Adrenal gland (tissue), 12 donors: ENCODE results near the gene FAHD1. TPM values are rescaled to one million over a fixed set of nuclear protein-coding genes. Genes with fewer than 3 reads are reported as not detected.

ENCODE experiments used
- DNase-seq, 7 donors: peaks; one replicate each; pipeline ENCODE4 v3.0.0-alpha.2; 2019 to 2020
- H3K27ac ChIP-seq, 5 donors: fragments of 200-600 bp; sonication (generic) in 4 of 5; 1 replicate in 3 of 5; 2 replicates in 2 of 5; pipeline versions ENCODE4 v1.5.1 to v1.8.0; 2016 to 2020; ENCODE audit warnings: mild to moderate bottlenecking in 1 of 5
- H3K27me3 ChIP-seq: fragments of 200-600 bp; 2 replicates; pipeline ENCODE4 v1.8.0; 2021
- H3K36me3 ChIP-seq, 2 donors: fragments of 200-600 bp; replicated peaks in 1 of 2; 1 replicate in 1 of 2; 2 replicates in 1 of 2; pipeline versions ENCODE4 v1.5.1 to v1.8.0; 2018 to 2022
- H3K4me1 ChIP-seq, 2 donors: fragments of 200-600 bp; replicated peaks in 1 of 2; 1 replicate in 1 of 2; 2 replicates in 1 of 2; pipeline versions ENCODE4 v1.5.1 to v1.8.0; 2018 to 2021
- H3K4me3 ChIP-seq, 4 donors: fragments of 200-600 bp; sonication (generic) in 3 of 4; one replicate each; pipeline ENCODE4 v1.5.1; 2016 to 2018
- H3K9me3 ChIP-seq, 3 donors: fragments of 200-600 bp; sonication (generic) in 1 of 3; replicated peaks in 1 of 3; 1 replicate in 2 of 3; 2 replicates in 1 of 3; pipeline versions ENCODE4 v1.5.1 to v1.8.0; 2016 to 2021
- POLR2A ChIP-seq, 2 donors: fragments of 450-650 bp; IDR thresholded peaks; one replicate each; pipeline ENCODE4 v1.6.1; 2017; ENCODE audit warnings: antibody characterized with exemption in 2 of 2, mild to moderate bottlenecking in 2 of 2, moderate library complexity in 1 of 2
- WGBS, 4 donors: extraction: QIAGEN DNeasy Blood & Tissue Kit in 2 of 4; methylation state at CpG; one replicate each; pipeline versions ENCODE4 v1.1.5 to v1.1.7; 2013 to 2017; 5-methylcytosine and 5-hydroxymethylcytosine counted together
- intact Hi-C, 2 donors: fragments of 100-400 bp; cut with DNase I; formaldehyde crosslinking; loops; one replicate each; pipeline versions ENCODE4 v1.14.1 to v1.15.0; 2022 to 2023
- polyA plus RNA-seq, 3 donors: library from polyadenylated mRNA; stranded (reverse); fragments of 200-250 nt in 2 of 3; fragments of 350-450 nt in 1 of 3; fragmentation: Illumina TruSeq in 1 of 3; extraction: RNeasy Lipid Tissue Mini Kit (QIAGEN cat#74804) in 1 of 3; gene quantifications; one replicate each; pipeline ENCODE4 v1.2.3, GENCODE V29; 2013 to 2014
- total RNA-seq, 9 donors: library from RNA; depleted of rRNA in 4 of 9; stranded (reverse); fragments of >200 nt in 4 of 9; fragments of 120-200 nt in 1 of 9; fragmentation: NEBNext Ultra II Directional in 1 of 9; extraction: Animal tissue kit (Norgen Biotek cat#: 25700) in 1 of 9; gene quantifications; one replicate each; pipeline versions ENCODE4 v1.1.0 to v1.2.4, GENCODE V29; 2013 to 2023
- TF ChIP-seq, protein P1 (sequence below), 6 experiments: fragments of 450-650 bp in 4 of 6; fragments of 200-600 bp in 2 of 6; sonication (generic) in 1 of 6; IDR thresholded peaks; 1 replicate in 5 of 6; 2 replicates in 1 of 6; pipeline versions ENCODE4 v1.5.1 to v1.8.0; 2016 to 2021; ENCODE audit warnings: antibody characterized with exemption in 6 of 6, mild to moderate bottlenecking in 2 of 6, moderate library complexity in 1 of 6
- donor health status: healthy with polysubstance abuse.
- donor health status: Bipolar disorder and iron deficiency.
- donor health status: DM: yes; HTN: yes; CAD: no.
- donor health status: DM: no; HTN: no; CAD: no.
- donor health status: DM: no; HTN: no; CAD: no.
- donor health status: DM: yes; HTN: yes; CAD: no.

Gene FAHD1
- total and polyA plus RNA-seq, 12 donors, result 15.2 to 140 (median 51.1) TPM

DNA sequence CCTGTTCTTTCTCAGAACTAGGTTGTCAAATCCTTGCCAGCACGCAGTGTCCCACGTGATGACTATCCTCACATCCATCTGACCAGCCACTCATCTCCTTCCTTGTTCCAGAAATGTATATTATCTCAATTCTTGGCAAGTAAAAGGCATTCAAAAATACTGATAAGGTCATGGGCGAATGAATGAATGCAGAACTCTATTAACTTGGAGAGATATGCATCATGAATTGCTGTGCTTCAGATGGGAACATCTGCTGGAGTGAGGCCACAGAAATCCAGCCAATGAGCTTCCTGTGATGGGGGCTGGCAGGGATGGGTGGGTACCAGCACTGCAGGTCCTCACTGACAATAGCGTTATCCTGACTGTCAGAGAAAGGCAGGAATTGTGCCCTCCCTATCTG, 19.0 kb downstream of the FAHD1 start:
- Histone ChIP-seq H3K36me3 (no peaks in the 10 kb centered on the region), H3K27me3 (peaks cover 5% of the 10 kb centered on the region), H3K4me1 (no peaks in the 10 kb centered on the region), H3K4me3 (no peak overlapping the region), H3K9me3 (no peaks in the 10 kb centered on the region), H3K27ac (no peak overlapping the region)
- DNase-seq, result no peak
- intact Hi-C loops, result no loop called here
- TF ChIP-seq, protein P1, sequence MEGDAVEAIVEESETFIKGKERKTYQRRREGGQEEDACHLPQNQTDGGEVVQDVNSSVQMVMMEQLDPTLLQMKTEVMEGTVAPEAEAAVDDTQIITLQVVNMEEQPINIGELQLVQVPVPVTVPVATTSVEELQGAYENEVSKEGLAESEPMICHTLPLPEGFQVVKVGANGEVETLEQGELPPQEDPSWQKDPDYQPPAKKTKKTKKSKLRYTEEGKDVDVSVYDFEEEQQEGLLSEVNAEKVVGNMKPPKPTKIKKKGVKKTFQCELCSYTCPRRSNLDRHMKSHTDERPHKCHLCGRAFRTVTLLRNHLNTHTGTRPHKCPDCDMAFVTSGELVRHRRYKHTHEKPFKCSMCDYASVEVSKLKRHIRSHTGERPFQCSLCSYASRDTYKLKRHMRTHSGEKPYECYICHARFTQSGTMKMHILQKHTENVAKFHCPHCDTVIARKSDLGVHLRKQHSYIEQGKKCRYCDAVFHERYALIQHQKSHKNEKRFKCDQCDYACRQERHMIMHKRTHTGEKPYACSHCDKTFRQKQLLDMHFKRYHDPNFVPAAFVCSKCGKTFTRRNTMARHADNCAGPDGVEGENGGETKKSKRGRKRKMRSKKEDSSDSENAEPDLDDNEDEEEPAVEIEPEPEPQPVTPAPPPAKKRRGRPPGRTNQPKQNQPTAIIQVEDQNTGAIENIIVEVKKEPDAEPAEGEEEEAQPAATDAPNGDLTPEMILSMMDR (IDR thresholded peaks at IDR 0.05), result no peak
- no peak for TF ChIP-seq POLR2A (IDR thresholded peaks at IDR 0.05)
- 35 to 46% (median 42%) methylated on average over 3 to 4 of the region's 4 CpGs for WGBS, 4 donors

DNA sequence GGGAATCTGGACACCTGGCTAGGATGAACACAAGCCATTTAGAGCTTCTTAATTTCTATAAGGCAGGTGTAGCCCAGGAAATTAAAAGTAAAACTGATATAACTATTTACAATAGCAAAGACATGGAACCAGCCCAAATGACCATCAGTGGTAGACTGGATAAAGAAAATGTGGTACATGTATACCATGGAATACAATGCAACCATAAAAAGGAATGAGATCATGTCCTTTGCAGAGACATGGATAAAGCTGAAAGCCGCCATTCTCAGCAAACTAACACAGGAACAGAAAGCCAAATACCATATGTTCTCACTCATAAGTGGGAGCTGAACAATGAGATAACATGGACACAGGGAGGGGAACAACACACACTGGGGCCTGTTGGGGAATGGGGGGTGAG, 19.4 kb downstream of the FAHD1 start:
- Histone ChIP-seq H3K27ac (no peak overlapping the region), H3K27me3 (peaks cover 9% of the 10 kb centered on the region), H3K9me3 (no peaks in the 10 kb centered on the region), H3K4me1 (no peaks in the 10 kb centered on the region), H3K36me3 (no peaks in the 10 kb centered on the region), H3K4me3 (no peak overlapping the region)
- no peak for TF ChIP-seq POLR2A (IDR thresholded peaks at IDR 0.05)
- TF ChIP-seq, protein P1 (IDR thresholded peaks at IDR 0.05), result no peak
- no peak for DNase-seq
- intact Hi-C loops, result no loop called here
- 72 to 84% (median 74%) methylated on average over 1 of the region's 1 CpG for WGBS, 4 donors

DNA sequence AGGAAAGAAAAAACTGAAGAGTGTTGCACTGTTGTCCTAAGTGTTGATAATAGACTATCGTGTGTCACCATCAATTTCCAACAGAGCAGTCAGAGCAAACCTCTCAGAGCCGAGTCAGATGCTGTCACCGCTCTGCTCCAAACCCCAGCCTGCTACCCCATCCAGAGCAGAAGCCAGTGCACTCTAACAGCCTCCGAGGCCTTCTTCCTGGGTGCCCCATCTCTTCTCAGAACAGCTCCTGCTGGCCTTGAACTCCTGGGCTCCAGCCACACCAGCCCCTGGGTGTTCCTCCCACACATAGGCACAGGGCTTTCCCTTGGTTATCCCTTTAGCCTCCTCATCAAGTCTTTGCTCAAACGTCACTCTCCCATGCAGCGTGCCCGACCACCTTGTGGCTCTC, 24.0 kb downstream of the FAHD1 start:
- no peak for DNase-seq
- Histone ChIP-seq H3K9me3 (no peaks in the 10 kb centered on the region), H3K27me3 (peaks cover 11% of the 10 kb centered on the region), H3K4me1 (no peaks in the 10 kb centered on the region), H3K36me3 (no peaks in the 10 kb centered on the region), H3K4me3 (no peak overlapping the region), H3K27ac (no peak overlapping the region)
- TF ChIP-seq, protein P1 (IDR thresholded peaks at IDR 0.05), result no peak
- TF ChIP-seq POLR2A (IDR thresholded peaks at IDR 0.05), result no peak
- WGBS, 4 donors, result 55 to 75% (median 65%) methylated on average over 7 of the region's 7 CpGs
- intact Hi-C loops, result no loop called here

DNA sequence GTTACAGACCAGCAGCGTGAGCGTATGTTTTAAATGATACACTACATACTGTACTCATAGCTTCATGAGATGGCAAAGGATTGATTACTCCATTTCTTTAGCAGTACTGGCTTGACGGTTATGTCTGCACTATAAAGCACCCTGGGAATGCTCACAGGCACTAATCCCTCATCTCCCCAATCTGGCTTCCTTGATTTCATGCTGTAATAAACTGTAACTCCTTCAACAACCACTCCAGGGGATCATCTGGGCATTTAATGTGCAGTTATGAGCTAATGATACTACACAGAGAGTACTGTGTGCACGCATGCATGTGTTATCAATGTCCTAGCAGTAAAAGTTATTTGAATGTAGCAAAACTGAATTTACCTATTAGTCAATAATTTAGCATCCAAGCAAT, 24.8 kb downstream of the FAHD1 start:
- no peaks in the 10 kb centered on the region for H3K4me1 ChIP-seq
- WGBS, 4 donors, result 64 to 76% (median 72%) methylated on average over 4 of the region's 4 CpGs
- no peak for DNase-seq
- peaks cover 12% of the 10 kb centered on the region for H3K27me3 ChIP-seq
- TF ChIP-seq, protein P1 (IDR thresholded peaks at IDR 0.05), result no peak
- TF ChIP-seq POLR2A (IDR thresholded peaks at IDR 0.05), result no peak
- H3K9me3 ChIP-seq, result no peaks in the 10 kb centered on the region
- no peak overlapping the region for H3K27ac ChIP-seq
- intact Hi-C loops, result no loop called here
- no peaks in the 10 kb centered on the region for H3K36me3 ChIP-seq
- no peak overlapping the region for H3K4me3 ChIP-seq
